HG02763 (cell line): Measurements from ENCODE around the gene CLMN.
"Not testable (repeated sequence)": the region's sequence is repeated elsewhere in the genome, so short reads cannot be mapped to it uniquely, and the experiment has no call there.

Experiments used
- ATAC-seq: cut with Tn5 transposase; IDR thresholded peaks from one replicate; pipeline ENCODE4 v1.9.1; 2021; ENCODE audit warnings: mild to moderate bottlenecking, moderate library complexity; ENCODE audit not compliant: unreplicated experiment

Gene CLMN

GRCh38 chr14:95144849-95145248 is 174.9 kb downstream of the CLMN start:
- ATAC-seq, result no peak

- ATAC-seq, result no peak
Observed at GRCh38 chr14:95143808-95144620, 175.7 kb downstream of the CLMN start.

- no peak for ATAC-seq
Observed at GRCh38 chr14:95142208-95142607, 177.5 kb downstream of the CLMN start.

- no peak for ATAC-seq
Observed at GRCh38 chr14:95141684-95142083, 178.0 kb downstream of the CLMN start.

- ATAC-seq, result no peak
Observed at GRCh38 chr14:95140060-95140858, 179.4 kb downstream of the CLMN start.

- ATAC-seq, result no peak
Observed at GRCh38 chr14:95138876-95139275, 180.8 kb downstream of the CLMN start.

- not testable (repeated sequence) for ATAC-seq
Observed at GRCh38 chr14:95138455-95138854, 181.3 kb downstream of the CLMN start.

- no peak for ATAC-seq
Observed at GRCh38 chr14:95137804-95138167, 181.9 kb downstream of the CLMN start.

- no peak for ATAC-seq
Observed at GRCh38 chr14:95137164-95137803, 182.4 kb downstream of the CLMN start.

- no peak for ATAC-seq
Observed at GRCh38 chr14:95136631-95137030, 183.1 kb downstream of the CLMN start.

- ATAC-seq, result no peak
Observed at GRCh38 chr14:95134304-95134933, 185.3 kb downstream of the CLMN start.

- no peak for ATAC-seq
Observed at GRCh38 chr14:95133282-95133681, 186.4 kb downstream of the CLMN start.

- no peak for ATAC-seq
Observed at GRCh38 chr14:95132760-95133159, 186.9 kb downstream of the CLMN start.
